NK-92 (cell line): ENCODE measurements around the gene NT5M.
A peak's percentile ranks its signal among the peaks of the same experiment; 100 is the strongest.
"Not testable (repeated sequence)": the region's sequence is repeated elsewhere in the genome, so short reads cannot be mapped to it uniquely, and the experiment has no call there.

ENCODE experiments used
- DNase-seq: peaks from one replicate; lab custom pipeline; 2025; ENCODE audit not compliant: unreplicated experiment; lab: John Stamatoyannopoulos, UW

Gene NT5M

DNA sequence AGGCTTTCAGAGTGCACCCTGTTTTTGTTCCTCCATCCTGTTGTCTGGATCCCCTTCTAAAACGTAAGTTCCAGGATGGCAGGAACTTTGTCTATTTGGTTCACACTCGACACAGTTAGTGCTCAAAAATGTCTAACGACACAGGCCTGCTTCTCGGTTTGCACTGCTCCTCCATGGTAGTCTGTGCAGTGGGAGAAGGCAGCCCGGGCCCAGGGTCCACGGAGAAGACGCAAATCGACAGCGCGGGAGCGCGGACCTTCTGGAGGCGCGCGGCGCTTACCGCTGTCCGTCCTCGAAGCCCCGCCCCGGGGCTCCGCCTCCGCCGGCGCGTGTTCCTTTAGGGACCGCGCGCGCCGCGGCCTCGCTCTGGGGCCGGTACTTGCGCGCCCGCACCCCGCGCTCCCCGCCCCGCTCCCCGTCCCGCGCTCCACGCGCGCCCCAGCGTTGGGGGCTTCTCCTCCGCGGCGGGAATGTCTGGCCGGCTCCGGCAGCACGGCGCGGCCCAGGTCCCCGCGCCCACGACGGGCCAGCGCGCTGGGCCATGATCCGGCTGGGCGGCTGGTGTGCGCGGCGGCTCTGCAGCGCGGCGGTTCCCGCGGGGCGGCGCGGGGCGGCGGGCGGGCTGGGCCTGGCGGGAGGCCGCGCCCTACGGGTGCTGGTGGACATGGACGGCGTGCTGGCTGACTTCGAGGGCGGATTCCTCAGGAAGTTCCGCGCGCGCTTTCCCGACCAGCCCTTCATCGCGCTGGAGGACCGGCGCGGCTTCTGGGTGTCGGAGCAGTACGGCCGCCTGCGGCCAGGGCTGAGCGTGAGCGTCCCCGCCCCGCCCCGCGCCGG lies at the start of gene NT5M:
Gene NT5M (plus strand): TSS at position 364 of the 837 bp plus-strand sequence. CDS start 178 bp downstream, at position 542.
- DNase-seq: no peak

DNA sequence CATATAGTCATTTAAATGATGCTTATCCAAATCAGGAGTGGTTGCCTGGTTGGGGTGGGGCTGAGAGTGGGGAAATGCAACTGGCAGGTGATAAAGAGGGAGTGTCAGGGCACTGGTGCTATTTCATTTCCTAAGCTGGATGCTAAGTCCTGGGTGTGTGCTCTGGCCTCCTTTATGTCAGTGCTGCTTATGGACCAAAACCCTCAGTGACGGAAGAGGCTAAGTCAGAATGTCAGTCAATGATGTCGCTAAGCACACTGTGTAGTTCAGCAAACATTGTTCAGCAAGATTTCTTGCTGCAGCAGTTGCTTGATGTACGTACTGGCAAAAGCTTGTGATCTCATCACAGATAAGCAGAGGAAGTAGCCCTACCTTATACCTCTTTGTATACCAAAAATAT lies 49.8 kb upstream of the NT5M start:
- DNase-seq: no peak

DNA sequence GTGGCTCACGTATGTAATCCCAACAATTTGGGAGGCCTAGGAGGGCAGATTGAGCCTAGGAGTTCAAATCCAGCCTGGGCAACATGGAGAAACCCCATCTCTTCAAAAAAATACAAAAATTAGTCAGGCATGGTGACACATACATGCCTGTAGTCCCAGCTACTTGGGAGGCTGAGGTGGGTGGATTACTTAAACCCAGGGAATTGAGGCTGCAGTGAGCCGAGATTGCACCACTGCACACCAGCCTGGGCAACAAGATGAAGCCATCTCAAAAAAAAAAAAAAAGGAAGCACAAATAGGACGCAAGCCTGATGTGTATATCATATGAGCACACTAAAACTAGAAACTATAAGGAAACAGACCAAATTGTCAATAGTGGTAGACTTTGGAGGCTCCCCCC lies 49.1 kb upstream of the NT5M start:
- DNase-seq: no peak

DNA sequence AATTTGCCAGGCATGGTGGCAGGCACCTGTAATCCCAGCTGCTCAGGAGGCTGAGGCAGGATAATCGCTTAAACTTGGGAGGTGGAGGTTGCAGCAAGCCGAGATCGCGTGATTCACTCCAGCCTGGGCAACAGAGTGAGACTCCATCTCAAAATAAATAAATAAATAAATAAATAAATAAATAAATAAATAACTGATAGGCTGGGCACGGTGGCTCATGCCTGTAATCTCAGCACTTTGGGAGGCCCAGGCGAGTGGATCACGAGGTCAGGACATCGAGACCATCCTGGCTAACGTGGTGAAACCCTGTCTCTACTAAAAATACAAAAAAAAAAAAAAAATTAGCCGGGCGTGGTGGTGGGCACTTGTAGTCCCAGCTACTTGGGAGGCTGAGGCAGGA lies 47.5 kb upstream of the NT5M start:
- not testable (repeated sequence) for DNase-seq

DNA sequence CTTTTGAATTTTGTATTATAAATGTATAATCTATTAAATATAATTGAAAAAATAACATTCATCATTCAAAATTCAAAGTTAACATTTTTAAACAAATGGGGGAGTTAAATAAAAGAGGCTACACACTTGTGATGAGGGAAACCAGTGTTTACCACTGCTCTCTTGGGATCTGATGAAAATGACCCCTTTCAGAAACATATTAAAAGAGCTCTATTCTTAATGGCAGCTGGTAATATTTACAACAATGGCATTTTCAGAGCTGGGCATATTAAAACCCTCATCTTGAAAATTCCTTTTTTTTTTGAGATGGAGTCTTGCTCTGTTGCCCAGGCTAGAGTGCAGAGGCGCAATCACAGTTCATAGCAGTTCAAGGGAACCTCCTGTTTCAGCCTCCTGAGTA lies 46.9 kb upstream of the NT5M start:
- DNase-seq: no peak

DNA sequence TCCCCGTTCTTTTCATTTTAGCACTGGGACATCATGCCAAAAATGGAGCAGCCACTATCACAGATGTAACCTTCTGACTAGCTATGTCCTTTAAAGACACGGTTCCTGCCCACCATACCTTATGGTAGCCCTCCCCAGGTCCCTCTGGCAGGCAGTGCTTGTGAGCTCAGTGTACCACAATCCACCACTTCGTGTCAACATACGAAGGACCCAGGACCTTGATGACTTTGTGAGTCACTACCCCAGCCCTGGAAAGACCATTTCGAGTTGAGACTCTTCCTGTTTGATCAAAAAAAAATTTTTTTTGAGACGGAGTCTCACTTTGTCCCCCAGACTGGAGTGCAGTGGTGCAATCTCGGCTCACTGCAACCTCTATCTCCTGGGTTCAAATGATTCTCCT lies 45.2 kb upstream of the NT5M start:
- no peak for DNase-seq

DNA sequence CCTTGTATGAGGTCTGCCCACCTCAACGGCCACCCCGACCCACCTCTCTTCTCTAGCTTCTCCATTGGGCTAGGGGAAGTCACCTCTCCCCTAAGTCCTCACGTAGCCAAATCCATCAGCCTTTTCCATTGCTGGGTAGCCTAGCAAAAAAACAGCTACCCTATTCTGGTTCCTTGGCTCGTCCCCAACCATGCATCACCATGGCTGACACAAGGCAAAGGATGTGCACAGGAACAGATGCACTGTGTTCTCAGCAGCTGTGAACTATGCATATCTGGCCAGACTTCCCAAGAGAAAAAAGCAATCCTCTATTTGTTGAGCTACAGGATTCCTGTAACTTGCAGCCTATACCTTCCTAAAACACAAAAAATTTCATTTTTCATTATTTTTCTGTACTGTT lies 44.2 kb upstream of the NT5M start:
- no peak for DNase-seq

DNA sequence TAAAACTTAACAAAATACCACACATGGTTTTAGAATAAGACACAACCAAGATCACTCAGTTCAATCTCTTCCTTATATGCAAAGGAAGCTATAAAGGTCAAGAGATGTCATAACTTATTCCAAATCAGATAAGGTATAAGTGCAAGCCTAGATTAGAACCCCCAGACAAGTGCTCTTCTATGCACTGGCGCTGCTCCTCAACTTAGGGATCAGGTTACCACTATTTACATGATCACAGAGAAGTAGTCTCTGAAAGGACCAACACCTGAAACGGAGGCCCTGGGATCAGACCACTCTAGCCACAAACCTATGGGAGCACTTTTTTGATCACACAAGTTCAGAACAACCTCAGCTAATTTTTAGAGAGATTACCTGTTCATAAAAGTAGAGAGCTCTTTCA lies 38.7 kb upstream of the NT5M start:
- no peak for DNase-seq

DNA sequence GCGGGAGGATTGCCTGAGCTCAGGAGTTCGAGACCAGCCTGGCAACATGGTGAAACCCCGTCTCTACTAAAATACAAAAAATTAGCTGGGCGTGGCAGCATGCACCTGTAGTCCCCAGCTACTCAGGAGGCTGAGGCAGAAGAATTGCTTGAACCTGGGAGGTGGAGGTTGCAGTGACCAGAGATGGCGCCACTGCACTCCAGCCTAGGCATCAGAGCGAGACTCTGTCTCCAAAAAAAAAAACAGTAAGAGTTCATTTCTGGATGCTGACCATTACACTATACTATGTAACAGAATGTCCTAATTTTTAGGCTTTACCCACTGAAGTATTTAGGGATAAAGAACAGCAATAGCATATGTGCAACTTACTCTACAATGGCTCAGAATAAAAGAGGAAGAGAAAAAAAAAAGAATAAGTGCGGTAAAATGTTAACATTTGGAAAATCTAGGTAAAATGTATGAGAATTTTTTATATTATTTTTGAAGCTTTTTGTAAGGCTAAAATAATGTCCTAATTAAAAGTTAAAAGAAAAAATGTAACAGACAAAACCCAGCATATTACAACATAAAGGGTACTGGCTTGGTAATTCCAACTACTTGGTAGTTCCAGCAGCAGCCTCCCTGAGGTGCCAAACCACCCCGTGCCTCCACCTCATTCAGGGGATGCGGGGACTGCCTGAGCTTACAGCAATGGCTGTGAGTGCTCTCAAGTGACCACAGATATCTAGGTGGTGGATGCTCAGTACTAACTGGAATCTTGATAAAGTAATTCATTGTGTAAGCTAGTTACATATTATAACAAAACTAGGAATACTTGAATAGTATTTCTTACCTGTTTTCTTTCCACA lies 33.0 kb upstream of the NT5M start:
- no peak for DNase-seq

DNA sequence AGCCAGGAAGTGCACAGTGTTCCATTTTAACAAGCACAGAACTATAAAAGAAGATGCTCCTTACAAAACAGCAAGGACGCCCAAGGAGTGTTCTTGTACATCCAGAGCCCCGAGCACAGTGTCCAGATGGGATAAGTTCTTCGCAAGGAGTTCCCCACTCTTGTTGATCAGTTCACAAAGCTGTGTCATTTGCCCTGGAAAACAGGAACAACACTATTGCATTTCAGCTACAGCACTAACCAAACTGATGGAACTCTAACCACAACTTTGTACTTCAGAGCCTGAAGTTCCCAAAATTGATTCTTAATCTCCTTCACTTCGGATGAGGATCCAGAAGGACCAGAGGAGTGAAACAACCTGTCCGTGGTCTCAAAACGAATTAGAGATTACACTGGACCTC lies 27.2 kb upstream of the NT5M start:
- DNase-seq: no peak

DNA sequence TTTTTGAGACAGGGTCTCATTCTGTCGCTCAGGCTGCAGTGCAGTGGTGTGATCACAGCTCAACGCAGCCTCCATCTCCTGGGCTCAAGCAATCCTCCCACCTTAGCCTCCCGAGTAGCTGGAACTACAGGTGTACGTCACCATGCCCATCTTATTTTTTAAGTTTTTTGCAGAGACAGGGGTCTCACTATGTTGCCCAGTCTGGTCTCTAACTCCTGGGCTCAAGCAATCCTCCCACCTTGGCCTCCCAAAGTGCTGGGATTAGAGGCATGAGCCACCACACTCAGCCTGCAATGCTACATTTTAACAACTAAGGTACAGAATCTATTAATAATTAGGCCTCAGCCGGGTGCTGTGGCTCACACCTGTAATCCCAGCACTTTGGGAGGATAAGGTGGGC lies 25.7 kb upstream of the NT5M start:
- DNase-seq: not testable (repeated sequence)

DNA sequence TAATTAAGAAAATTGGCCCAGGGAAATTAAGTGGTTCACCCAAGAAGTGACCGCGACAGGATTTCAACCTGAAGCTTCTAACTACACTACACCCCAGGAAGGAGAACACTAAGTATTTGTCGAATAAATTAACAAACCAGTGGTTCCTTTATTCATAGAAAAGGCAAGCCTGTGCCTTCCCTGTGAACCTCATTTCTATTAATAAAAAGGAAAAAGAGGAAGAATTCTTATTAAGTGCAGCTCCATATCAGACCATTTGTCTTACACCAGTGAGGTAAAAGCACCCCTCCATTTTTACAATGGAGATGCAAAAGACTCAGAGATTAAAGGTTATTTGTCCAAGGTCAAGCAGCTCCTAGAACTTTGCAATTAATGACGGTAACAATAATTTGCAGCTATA lies 23.9 kb upstream of the NT5M start:
- DNase-seq: no peak

DNA sequence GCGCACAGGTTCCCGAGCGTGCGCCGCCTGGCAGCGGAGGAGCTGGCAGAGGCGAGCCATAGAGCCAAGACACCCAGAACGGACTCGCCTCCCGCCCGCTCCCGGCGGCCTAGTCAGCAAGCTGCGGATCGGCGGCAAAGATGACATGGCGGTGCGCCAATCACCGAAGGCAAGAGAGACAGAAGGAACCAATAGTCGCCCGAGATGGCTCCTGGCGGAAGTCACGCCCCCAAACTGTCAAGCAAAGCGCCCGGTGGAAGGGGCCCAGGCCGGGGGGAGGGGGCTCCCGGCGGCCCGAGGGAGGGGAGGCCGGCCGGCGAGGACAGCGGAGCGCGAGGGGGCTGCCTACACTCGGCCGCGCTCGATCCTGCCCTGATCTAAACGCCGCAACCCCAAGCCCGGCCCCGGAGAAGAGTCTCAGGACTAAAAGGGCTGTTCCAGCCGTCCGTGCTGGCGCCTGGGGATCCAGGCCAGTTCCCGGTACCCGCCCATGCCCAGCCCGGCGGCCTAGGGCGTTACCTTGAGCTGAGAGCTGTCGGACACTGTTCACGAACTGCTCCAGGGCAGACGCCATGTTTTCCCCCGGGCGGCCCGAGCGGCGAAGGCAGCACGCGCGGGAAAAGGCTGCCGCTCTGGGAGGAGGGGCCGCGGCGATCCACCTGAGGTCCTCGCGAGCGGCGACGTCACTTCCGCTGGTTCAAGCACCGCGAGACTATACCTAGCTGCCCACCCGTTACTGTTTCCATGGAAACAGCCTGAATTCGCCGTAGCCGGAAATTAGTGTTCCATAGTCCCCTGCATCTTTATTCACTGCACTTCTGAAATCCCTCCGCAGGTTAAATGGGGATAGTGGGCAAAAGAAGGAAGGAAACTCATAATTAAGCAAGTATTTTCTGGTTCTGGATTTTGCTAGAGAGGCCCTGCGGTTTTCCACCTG lies 22.3 kb upstream of the NT5M start, which contains the start of gene COPS3:
Gene COPS3 (minus strand): TSS at position 634 of the 937 bp plus-strand sequence. CDS start 60 bp downstream, at position 574.
- DNase-seq: peak; percentile 74

DNA sequence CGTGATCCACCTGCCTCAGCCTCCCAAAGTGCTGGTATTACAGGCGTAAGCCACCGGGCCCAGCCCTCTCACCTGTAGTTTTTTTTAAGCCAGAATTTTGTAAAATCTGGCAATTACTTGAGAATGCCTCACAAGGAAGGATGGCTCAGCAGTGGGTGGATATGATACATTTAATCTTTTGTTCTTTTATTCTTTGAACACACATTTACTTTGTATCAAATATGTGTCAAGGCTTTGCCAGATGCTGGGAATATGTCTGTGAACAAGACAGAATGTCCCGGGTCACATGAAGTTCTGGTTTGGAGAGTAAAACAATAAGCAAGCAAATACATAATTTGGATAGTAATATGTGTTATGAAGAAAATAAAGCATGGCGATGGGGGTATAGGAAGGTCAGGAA lies 17.2 kb upstream of the NT5M start:
- DNase-seq: no peak

DNA sequence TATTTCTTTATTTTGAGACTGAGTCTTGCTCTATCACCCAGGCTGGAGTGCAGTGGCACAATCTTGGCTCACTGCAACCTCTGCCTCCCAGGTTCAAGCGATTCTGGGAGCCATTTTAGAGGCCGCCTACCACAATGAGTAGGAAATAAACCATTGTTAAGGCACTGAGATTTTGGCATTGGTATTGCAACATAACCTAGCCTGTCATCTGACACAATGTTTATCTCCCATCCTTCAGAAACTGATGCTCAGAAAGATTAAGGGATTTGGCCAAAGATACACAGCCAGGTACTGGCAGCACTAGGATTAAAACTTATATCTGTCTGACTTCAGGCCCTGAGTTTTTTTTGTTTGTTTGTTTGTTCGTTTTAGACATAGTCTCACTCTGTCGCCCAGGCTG lies 14.1 kb upstream of the NT5M start:
- DNase-seq: no peak

DNA sequence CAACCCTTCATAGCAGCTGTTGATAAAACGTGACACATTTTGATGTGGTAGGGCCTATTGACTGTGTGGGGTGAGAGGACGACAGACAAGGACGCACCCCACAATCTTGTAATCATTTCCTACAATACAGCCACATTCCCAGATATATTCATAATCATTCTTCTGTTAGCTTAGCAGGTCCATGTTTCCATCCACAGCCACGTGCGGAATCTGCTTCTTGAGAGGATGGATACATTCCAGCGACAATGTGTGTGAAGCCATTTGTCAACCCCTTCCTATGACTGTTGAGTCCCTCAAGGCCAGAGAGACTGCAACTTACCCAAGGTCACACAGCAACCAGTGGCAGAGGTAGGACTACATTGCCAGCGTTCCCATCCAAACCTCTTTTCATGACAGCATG lies 13.5 kb upstream of the NT5M start:
- no peak for DNase-seq

DNA sequence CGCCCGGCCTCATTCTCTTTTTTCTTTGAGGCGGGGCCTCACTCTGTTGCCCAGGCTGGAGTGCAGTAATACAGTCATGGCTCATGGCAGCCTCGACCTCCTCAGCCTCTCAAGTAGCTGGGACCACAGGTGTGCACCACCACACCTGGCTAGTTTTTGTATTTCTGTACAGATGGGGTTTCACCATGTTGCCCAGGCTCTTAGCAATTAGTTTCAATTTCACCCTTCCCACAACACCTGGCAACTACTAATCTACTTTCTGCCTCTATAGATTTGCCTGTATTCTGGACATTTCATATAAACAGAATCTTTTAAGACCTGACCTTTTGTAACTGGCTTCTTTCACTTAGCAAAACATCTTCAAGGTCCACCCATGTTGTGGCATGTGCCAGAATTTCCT lies 8.0 kb upstream of the NT5M start:
- no peak for DNase-seq

DNA sequence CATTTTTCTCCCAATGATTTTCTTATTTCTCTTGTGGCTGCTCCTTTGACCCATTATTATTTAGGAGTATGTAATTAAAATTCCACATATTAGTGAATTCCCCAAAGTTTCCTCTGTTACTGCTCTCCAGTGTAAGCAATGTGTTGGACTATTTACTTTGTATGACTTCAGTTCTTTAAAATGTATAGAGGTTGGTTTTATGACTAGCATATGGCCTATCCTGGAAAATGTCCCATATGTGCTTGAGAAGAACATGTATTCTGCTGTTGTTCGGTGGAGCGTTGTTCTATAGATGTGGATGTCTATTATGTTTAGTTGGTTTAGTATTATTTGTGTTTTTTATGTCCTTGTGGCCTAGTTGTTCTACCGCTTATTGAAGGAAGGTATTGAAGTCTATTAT lies 6.0 kb upstream of the NT5M start:
- DNase-seq: no peak

DNA sequence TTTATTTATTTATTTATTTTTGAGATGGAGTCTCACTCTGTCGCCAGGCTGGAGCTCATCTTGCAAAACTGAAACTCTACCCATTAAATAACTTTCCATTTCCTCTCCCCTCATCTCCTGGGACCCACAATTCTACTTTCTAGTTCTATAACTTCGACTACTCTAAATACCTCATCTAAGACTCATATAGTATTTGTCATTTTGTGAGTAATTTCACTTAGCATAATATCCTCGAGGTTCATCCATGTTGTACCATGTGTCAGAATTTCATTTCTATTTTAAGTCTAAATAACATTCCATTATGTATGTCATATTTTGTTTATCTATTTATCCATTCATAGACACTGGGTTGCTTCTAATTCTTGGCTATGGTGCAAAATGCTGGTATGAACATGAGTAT lies 5.1 kb upstream of the NT5M start:
- DNase-seq: no peak

DNA sequence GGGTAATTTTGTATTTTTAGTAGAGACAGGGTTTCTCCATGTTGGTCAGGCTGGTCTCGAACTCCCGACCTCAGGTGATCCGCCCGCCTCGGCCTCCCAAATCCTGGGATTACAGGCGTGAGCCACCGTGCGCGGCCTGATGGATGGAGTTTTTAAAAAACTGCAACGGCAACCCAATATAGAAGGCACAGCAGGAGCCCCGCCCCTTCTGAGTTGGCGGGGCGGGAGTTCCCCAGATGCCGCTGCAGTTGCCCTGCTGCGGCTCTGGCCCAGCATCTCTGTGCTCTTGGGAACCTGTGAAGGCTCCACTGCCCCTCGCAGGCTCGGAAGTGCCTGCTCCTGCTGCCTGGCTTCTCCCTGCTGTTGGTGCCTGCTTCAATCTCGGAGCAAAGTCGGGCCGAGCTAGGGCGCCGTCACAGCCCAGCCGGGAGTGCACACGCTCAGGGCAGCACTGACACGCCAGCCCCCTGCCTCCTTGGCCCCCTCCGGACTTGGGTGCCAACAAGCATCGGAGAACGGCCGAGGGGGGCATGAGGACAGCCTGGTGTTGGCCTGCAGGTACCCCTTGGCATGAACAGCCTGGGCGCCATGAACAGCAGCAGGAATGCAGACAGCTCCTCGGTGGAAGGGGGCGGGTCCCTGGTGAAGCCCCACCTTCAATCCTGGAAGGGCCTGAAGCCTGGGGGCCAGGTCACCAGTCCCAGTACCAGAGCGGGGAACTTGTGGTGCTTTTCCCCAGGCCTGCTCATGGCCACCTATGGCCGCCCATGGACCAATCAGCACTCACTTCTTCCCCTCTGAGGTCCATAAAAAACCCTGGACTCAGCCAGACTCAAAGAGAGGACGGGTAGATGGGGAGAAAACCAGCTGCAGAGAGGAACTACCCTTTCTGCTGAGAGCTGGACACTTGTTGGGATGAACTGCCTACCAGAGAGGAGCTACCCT lies 2.3 kb upstream of the NT5M start:
- DNase-seq: no peak
